Fibroblast of pulmonary artery (primary cell): Measurements from ENCODE around the gene BBC3.

ENCODE experiments used
- DNase-seq: peaks from one replicate; pipeline ENCODE4 v3.0.0-alpha.2; 2010; ENCODE audit warnings: low read depth
- H3K4me3 ChIP-seq: replicated peaks from 2 replicates; pipeline ENCODE4 v1.5.1; 2011; ENCODE audit warnings: low read depth, mild to moderate bottlenecking, control low read depth, low read length, moderate library complexity
- TF ChIP-seq, protein P1 (sequence below): IDR thresholded peaks from 2 replicates; pipeline ENCODE4 v1.5.1; 2011; ENCODE audit warnings: mild to moderate bottlenecking, control low read depth, low read length, inconsistent platforms; ENCODE audit errors: missing control alignments

BBC3 gene

DNA sequence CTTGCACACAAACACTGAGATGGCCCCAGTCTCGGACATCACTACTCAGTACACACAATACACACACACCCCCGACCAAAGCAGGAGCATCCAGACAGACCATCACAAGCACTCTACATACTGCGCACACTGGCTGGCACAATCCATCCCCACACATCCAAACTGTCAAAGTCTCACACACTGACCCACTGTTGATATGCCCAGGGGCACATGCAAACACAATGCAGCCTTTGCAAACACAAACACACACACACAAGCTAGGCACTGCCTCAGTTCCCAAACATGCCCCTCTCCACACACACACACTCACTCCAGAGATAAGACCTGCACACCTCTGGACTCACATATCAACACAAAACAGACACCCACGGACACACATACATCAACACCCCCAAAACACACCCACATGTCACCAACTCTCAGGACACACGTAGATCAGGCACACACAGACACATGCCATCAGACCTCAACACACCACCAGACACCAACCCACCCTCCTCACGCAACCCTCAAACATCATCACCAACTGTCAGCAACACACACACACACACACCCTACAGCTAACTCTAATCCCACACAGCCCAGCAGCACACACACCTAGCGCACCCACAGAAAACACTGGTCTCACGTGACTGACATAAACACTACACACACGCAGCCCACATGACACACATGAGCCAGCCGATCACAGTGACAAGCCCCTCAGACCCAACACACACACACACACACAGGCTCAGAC, 1.9 kb downstream of the BBC3 start:
- TF ChIP-seq, protein P1, sequence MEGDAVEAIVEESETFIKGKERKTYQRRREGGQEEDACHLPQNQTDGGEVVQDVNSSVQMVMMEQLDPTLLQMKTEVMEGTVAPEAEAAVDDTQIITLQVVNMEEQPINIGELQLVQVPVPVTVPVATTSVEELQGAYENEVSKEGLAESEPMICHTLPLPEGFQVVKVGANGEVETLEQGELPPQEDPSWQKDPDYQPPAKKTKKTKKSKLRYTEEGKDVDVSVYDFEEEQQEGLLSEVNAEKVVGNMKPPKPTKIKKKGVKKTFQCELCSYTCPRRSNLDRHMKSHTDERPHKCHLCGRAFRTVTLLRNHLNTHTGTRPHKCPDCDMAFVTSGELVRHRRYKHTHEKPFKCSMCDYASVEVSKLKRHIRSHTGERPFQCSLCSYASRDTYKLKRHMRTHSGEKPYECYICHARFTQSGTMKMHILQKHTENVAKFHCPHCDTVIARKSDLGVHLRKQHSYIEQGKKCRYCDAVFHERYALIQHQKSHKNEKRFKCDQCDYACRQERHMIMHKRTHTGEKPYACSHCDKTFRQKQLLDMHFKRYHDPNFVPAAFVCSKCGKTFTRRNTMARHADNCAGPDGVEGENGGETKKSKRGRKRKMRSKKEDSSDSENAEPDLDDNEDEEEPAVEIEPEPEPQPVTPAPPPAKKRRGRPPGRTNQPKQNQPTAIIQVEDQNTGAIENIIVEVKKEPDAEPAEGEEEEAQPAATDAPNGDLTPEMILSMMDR = no peak
- H3K4me3 ChIP-seq = peak overlapping the region; percentile 98
- peak; percentile 43 for DNase-seq

DNA sequence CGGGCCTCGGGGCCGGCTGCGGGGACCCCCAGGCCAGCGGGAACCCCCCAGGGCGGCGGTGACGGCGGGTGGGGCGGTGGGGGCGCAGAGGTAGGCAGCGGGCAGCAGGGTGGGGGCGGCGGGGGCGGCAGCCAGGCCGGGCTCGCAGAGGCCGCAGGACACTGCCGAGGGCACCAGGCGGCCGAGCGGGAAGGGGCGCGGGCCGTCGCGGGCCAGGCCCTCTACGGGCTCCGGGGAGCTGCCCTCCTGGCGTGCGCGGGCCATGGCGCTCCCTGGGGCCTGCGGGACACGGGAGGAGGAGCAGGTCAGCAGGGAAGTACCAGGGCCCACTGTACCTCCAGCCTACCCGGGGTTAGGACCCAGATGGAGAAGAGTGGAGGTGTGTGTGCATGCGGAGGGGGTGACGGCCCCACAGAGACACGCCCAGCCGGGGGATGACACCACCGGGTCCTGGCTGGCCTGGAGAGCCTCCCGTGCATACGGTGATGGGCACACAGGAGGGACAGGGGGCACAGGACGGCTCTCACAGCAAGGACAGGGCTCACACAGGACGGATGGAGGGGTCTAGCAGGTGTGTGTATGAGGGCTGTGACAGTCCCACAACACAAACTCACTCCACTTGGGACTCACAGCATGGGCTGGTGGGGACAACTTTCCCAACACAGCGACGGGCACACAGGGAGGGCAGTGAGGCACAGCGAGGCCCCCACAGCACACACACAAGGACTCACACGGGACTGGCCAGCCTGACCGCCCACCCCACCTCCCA, 2.6 kb downstream of the BBC3 start:
- H3K4me3 ChIP-seq = peak overlapping the region; percentile 98
- DNase-seq = no peak
- TF ChIP-seq, protein P1 = no peak

DNA sequence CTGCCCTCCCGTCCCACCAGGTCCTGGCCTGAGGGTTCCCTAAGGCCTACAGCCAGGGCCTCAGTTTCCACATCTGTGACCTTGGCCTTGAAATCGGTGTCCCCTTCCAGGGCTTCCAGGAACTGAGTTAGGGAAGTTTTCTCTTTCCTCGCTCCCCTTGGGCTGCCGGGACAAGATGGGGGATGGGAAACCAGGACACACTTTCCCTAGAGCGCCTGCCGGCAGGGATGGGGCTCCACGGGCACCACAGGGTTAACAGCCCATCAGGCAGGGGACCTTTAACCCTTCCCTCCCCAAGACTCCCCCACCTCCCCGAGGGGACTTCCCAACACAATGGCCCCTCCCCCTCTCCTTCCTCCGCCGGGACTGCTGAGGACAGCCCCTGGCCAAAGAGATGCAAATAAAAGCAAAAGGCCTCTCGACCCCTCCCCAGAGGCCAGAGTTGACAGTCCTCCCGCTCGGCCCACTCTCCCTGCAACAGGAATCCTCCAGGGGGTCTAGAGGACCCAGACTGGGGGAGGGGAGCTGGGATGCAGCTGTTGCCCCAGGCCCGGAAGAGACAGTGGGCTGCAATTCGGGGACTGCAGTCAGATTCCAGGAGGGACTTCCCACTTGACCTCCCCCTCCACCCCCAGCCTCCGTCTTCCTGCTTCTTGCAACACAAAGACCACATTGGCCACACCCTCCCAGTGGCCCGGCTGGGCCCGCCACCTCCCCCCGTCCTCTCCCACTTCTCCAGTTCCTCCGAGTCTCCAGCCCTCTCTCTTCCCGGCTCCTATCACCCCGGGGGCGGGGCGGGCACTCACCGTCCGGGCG, 3.4 kb downstream of the BBC3 start:
- peak; percentile 98 for DNase-seq
- H3K4me3 ChIP-seq = peak overlapping the region; percentile 98
- TF ChIP-seq, protein P1 = no peak

DNA sequence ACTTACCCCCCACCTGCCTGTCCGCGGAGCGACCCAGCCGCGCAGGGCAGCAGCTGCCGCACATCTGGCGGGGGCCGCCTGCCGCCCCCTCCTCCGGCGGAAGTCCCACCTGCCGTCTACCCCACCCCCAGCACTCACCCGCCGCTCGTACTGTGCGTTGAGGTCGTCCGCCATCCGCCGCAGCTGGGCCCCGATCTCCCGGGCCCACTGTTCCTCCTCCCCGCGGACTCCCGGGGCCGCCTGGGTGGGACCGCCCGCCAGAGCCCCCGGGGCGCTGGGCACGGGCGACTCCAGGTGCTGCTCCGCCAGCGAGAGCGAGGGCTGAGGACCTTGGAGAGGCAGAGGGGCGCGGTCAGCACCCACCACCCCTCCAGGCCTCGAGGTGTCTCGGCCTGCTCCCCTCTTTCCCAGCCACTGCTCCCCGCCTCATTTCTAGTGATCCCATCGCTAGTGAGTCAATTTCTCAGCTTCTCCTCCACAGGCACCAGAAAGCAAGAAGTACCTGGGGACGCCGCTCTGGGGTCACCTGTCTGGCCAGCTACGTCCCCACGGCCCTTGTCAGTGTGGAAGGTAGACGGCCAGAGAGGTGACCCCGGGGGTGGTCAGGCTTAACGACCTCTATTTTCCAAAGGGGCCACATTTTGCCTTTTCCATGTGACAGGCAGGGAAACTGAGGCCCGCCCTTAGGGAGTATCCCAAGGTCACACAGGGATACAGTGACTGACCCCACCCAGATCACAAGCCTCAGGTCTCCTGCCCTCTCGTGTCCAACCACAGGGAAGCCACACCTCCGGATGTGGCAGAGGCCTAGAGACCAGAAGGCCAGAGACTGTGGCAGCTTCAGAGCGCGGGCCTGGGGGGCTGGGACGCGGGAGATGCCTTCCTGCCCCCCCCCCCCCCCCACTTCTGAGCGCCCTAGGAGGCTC, 4.3 kb downstream of the BBC3 start:
- TF ChIP-seq, protein P1 = no peak
- peak overlapping the region; percentile 98 for H3K4me3 ChIP-seq
- peak; percentile 68 for DNase-seq

DNA sequence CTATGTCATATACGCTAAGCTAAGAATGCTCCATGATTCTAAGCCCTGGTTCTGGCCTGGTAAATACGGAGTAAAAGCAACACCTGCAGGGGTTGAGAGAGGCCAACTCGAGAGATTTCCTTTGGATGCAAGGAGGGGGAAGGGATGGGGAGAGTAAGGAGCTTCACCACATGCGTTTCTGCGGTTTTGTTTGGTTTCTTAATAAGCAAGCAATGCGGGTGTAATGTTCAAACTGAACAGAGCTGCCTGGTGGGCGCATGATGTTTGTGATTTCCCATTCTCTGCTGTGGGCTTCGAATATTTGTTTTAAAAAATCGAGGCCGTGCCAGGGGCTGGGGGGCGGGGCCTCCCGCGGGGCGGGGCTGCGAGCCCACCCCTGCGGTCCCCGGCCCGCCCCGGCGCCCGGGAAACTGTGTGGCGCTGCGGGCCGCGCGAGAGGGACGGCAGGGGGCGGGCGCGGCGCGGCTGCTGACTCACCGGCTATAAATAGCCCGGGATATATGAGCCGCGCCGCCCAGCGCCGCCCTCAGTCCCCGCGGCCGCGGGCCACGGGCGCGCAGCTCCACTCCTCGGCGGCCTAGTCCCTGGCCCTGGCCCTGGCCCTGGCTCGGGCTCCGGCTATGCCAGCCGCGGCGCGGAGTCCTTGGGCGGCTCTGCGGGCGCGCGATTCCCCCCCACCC, 5.1 kb downstream of the BBC3 start:
- TF ChIP-seq, protein P1 = no peak

More for the DNA sequence above, 5.1 kb downstream of the BBC3 start:
- peak; percentile 89 for DNase-seq
- peak overlapping the region; percentile 98 for H3K4me3 ChIP-seq
